HL-60 (cell line): ENCODE data around the gene LCK.

Experiments
- CTCF ChIP-seq: IDR thresholded peaks from one replicate; pipeline ENCODE4 v1.5.1; 2011; ENCODE audit warnings: low read length, control low read depth, inconsistent platforms; ENCODE audit not compliant: insufficient read depth
- POLR2AphosphoS5 ChIP-seq: IDR thresholded peaks from 2 replicates; pipeline ENCODE4 v1.6.1; 2012; ENCODE audit warnings: low read depth

GRCh38 chr1:32263744-32264143 lies 12.7 kb downstream of the LCK start:
- no peak for TF ChIP-seq CTCF
- TF ChIP-seq POLR2AphosphoS5, result no peak
